GM21717 (cell line): ENCODE results near the gene RRP9.
"Not testable (repeated sequence)": the region's sequence is repeated elsewhere in the genome, so short reads cannot be mapped to it uniquely, and the experiment has no call there.

Source experiments
- ATAC-seq: cut with Tn5 transposase; IDR thresholded peaks from one replicate; pipeline ENCODE4 v1.9.1; 2021; ENCODE audit warnings: mild to moderate bottlenecking, moderate library complexity; ENCODE audit not compliant: unreplicated experiment

Gene RRP9

DNA sequence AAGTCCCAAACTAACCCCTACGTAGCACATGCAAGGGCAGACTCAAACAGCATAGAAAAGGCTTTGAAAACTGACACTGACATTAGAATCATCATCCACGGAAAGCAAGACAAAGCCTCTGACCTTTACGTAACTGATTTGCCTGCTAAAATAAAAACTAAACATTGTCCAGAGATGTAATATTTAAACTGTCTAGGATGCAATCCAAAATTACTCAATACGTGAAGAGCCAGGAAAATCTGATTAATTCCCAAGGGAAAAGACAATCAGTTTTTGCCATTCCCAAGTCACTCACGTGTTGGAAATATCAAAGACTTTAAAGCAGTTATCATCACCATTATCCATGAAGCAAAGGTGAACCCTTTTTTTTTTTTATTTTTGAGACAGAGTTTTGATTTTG lies 25.3 kb downstream of the RRP9 start:
- no peak for ATAC-seq

DNA sequence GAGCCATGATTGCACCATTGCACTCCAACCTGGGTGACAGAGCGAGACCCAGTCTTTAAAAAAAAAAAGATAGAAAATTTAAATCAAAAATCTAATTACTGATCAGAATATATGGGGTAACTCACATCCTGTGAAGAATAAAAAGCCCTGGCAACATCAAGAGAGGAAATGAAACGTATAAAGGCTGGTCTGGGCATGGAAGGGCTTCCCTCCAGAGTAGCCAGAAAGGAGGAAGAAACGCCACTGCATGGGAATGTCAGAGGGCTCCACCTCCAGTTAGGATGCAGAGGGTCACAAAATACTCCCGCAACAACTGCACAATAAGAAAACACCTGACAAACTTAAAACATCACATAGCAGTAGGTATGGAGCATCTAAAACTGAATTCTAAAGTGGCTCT lies 33.7 kb downstream of the RRP9 start:
- no peak for ATAC-seq

DNA sequence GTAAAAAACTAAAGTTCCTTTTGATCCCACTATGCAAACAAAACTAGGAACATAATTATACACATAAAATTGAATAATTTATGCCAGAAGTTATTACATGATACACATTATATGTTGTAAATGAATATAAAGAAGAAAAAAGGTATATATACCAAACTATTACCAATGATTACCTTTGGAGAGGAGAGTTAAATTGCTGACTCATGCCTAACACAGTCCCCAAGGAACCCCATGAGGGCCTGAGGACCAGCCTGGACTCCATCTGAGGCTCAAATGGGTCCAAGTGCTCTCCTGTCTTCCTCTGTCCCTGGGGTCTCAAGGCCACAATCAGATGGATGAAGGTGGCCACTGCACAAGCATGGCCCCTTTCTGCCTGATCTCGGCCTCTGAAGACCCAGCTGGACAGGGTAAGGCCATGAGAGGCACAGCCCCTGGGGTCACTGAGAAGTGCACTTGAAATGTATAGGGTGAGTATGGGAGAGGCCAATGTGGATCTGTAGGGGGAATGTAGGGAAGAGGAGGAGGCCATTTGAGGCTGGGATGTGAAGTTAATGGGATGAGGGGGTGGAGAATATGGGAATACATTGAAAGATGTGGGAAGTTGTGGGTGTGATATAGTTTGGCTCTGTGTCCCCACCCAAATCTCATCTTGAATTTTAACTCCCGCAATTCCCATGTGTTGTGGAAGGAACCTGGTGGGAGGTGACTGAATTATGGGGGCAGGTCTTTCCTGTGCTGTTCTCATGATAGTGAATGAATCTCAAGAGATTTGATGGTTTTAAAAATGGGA lies 37.5 kb downstream of the RRP9 start:
- no peak for ATAC-seq

DNA sequence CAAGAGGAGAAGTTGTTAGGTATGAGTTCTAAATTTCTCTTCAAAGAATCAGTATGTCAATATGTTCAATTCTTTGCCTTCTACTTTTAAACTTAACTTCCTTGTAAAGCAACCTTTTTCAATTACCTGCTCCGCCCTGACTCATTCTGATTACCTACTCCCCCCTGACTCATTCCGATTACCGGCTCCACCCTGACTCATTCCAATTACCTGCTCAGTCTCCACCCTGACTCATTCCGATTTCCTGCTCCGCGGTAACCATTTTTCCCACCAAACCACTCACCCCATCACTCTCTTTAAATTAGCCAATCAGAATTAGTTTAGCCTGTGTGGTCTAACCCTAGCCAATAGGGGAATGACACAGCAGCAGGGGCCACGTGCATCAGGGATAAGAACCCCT lies 39.3 kb downstream of the RRP9 start:
- ATAC-seq, result not testable (repeated sequence)

DNA sequence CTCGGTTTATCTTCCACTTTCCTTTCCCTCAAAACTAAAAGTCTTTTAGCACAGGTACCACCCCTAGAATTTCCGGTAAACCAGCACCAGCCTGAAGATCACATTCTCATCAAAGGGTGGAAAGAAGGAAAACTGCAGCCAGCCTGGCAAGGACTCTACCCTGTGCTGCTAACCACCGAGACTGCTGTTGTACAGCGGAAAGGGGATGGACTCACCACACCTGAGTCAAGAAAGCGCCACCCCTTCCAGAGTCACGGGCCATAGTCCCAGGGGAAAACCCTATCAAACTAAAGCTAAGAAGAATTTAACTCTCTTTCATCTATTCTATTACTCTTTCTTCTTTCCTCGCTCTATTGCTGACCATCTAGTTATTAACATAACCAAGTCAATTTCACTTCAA lies 41.7 kb downstream of the RRP9 start:
- not testable (repeated sequence) for ATAC-seq

DNA sequence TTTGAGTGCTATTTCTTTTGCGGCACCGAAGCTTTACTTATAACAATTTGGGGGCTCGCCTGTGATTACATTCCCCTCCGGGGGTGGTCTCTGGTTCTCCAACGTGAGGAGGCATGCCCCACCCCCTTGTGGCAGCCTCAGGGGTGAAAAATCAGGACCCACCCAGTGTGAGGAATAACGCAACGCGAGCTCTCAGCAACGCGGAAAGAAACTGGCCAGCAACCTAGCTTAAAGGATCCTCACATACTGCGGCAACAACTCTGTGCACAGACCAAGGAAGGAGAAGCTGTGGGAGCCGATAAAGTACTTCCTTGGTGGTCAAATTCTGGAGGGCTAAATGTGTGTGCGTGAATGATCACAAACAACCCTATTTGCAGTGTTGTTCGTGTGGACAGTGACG lies 44.3 kb downstream of the RRP9 start:
- ATAC-seq, result no peak

DNA sequence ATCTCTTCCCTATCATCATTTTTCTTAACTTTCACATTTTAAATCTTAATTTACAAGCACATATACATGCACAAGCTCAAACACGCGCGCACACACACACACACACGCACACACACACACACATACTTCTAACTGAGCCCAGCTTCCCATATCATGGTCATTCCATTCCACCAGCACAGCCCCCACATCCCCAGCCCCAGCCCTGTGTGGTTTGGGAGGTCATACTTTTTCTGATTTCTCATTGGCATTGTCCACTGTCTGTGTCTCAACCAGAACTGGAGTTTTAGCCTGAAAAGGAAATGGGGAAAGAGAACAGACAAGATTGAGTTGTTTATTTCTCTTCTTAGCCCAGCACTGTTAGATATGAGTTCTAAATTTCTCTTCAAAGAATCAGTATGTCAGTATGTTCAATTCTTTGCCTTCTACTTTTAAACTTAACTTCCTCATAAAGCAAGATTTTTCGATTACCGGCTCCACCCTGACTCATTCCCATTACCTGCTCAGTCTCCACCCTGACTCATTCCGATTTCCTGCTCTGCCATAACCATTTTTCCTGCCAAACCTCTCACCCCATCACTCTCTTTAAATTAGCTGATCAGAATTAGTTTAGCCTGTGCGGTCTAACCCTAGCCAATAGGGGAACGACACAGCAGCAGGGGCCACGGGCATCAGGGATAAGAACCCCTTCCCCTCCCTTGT lies 44.9 kb downstream of the RRP9 start:
- no peak for ATAC-seq

DNA sequence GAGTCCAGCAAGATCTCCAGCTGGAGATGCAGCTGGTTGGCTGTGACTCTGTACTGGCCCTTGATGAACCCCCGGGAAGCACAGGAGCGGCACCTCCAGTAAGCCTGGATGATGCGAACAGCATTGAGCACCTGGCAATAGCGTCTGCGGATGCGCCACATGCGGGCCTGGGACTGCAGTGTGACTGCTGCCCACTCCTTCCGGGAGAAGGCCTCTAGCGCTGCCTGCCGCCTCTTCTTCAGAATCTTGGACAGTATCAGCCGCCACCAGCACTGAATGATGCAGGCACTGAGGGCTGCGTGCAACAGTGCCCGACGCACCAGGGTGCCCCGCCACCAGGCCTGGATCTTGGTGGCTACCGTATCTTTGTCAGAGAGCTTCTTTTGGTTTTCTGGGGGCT lies 46.8 kb downstream of the RRP9 start:
- no peak for ATAC-seq

DNA sequence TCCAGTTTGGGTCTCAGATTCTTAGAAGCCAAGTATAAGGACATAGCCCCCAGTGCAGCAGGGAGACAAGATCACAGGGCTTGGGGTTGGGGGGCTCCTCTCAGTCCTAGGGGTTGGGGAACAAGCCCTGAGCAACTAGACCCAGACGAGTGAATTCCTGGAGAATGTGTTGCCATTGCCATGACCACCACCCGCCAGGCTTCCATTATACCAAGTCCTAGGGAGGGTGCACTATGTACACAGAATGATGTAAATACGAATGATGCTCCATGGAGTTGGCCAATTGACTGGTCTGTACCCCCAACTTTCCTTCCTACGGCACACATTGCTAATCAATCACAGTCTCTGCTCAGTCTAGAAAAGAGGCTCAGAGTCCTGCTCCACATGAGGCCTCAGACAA lies 47.3 kb downstream of the RRP9 start:
- ATAC-seq, result no peak

DNA sequence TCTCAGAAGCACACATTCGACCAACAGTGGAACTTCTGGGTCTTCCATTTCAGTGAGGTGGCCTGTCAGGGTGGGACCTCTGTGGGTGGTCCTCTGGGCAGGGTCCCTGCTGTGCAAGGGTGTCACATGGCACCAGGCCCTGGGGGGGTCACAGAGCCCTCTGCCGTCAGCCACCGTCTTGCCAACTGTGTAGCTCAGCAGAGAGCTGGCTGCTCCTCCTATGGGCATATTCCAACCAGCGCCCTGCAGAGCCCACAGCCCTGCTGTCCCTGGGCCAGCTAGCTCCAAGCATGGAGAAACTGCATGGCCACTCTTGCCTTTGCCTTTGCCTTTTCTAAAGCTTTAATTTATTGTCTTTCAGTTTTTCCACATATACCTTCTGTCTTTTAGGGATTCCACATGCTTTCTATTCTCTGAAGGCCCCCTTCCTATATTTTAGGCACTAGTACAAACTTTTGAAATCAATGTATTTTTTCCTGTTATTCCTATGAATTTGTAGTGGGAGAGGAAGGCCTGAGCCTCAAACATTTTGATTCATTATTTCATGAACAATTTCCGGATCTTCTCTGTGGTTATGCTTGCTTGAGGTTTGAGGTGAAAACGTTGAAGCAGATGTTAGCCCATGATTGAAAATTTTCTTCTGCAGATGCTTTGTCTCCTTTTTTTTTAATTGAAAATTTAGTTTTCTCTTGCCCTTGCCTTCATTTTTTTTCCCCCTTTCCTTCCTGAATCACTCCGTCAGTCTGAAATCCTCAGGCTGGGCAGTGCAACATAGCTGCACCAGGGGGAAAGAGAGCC lies 50.3 kb downstream of the RRP9 start:
- no peak for ATAC-seq

DNA sequence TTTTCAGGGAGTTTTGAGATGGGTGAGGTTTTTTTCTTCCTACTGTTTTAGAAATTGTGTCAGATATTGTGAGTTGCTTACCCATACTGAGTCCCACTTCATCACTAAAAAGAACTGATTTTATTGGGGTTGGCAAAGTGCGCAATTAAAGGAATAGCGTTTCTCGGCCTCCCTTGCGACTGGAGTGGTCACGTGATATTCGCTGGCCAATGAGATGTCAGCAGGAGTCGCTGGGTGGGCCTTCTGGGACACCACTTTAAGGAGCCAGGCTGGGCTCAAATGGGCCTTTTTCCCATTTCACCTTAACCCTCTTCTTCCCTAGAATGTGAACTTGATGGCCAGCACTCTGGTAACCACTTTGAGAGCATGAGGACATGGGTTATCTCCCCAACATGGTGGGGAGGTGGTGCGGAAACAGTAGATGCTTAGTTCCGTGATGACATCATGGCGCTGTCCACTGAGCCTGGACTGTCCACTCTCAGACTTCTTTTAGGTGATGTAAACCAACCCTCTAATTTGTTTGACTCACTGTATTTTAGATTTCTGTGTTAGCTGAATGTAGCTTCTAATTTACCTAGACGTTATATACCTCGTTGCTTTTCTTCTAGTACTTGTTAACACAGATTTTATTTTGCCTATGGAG lies 53.1 kb downstream of the RRP9 start:
- ATAC-seq, result no peak

DNA sequence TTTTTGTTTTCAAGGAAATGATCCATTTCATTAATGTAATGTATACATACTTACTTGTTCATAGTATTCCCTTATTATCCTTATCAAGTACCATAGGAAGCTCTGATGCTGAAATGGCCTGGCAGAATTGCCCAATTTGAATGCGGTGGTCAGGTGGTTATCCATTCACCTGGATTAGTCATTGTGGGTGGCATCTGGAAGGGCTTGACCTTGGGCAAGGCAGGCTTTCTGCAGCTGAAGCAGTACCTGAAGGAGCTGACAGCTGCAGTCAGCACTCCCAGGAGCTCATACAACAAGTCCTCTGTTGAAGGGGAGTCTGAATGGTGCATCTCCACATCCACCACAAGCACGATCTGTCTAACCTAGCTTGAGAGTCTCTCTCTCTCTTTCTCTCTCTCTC lies 54.1 kb downstream of the RRP9 start:
- no peak for ATAC-seq

DNA sequence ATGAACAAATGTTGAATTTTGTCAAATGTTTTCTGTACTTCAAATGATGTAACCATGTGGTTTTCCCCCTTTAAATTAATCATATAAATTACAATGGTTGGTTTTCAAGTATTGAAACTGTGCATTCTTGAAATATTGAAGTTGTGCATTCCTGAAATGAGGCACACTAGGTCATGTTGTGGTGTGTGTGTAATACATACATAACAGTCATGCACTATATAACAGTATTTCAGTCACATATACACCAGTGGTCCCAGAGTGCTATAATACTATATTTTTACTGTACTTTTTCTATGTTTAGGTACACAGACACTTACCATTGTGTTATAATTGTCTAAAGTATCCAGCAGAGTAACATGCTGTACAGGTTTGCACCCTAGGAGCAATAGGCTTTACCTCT lies 55.3 kb downstream of the RRP9 start:
- no peak for ATAC-seq
